Parathyroid adenoma (tissue), 2 donors: ENCODE data around the gene SPRED1.

Experiments used
- H2AFZ ChIP-seq: fragments of 300-600 bp; sonication (generic); one replicate; pipeline ENCODE4 v1.7.0; 2017; ENCODE audit warnings: antibody characterized with exemption, mild to moderate bottlenecking
- H3K27ac ChIP-seq: fragments of 300-600 bp; sonication (generic); one replicate; pipeline ENCODE4 v1.7.0; 2017
- H3K27me3 ChIP-seq: fragments of 300-600 bp; sonication (generic); one replicate; pipeline ENCODE4 v1.7.0; 2017; ENCODE audit warnings: low read length; ENCODE audit not compliant: control insufficient read depth, insufficient read depth
- H3K36me3 ChIP-seq: fragments of 300-600 bp; sonication (generic); one replicate; pipeline ENCODE4 v1.7.0; 2017; ENCODE audit warnings: low read length; ENCODE audit not compliant: control insufficient read depth, insufficient read depth
- H3K4me1 ChIP-seq: fragments of 300-600 bp; sonication (generic); one replicate; pipeline ENCODE4 v1.7.0; 2017; ENCODE audit warnings: control low read depth
- H3K4me2 ChIP-seq: fragments of 300-600 bp; sonication (generic); one replicate; pipeline ENCODE4 v1.7.0; 2017; ENCODE audit warnings: low read length
- H3K4me3 ChIP-seq: fragments of 300-600 bp; sonication (generic); one replicate; pipeline ENCODE4 v1.7.0; 2017; ENCODE audit warnings: low read depth, low read length
- H3K79me2 ChIP-seq: fragments of 300-600 bp; sonication (generic); one replicate; pipeline ENCODE4 v1.7.0; 2017; ENCODE audit warnings: control low read depth
- H3K9ac ChIP-seq: fragments of 300-600 bp; sonication (generic); one replicate; pipeline ENCODE4 v1.7.0; 2017; ENCODE audit warnings: mild to moderate bottlenecking
- H3K9me3 ChIP-seq: fragments of 300-600 bp; sonication (generic); one replicate; pipeline ENCODE4 v1.7.0; 2017; ENCODE audit warnings: low read length; ENCODE audit not compliant: control insufficient read depth
- CTCF ChIP-seq: fragments of 300-600 bp; sonication (generic); IDR thresholded peaks from one replicate; pipeline ENCODE4 v1.7.0; 2017; ENCODE audit warnings: antibody characterized with exemption, mild to moderate bottlenecking
- donor health status: primary hyperparathyroidism.

SPRED1 gene

GRCh38 chr15:38308797-38309196 is 56.2 kb downstream of the SPRED1 start:
- H3K27ac ChIP-seq: no peak overlapping the region
- no peak overlapping the region for H2AFZ ChIP-seq
- H3K4me1 ChIP-seq: no peaks in the 10 kb centered on the region
- no peaks in the 10 kb centered on the region for H3K9me3 ChIP-seq
- no peak overlapping the region for H3K4me2 ChIP-seq
- no peaks in the 10 kb centered on the region for H3K36me3 ChIP-seq
- H3K79me2 ChIP-seq: peaks cover 2% of the 10 kb centered on the region
- H3K4me3 ChIP-seq: no peak overlapping the region
- no peaks in the 10 kb centered on the region for H3K27me3 ChIP-seq
- no peak for TF ChIP-seq CTCF
- no peak overlapping the region for H3K9ac ChIP-seq

GRCh38 chr15:38312190-38312589 is 59.6 kb downstream of the SPRED1 start:
- Histone ChIP-seq H3K27me3 (no peaks in the 10 kb centered on the region), H3K9ac (no peak overlapping the region), H3K27ac (no peak overlapping the region), H3K79me2 (peaks cover 2% of the 10 kb centered on the region), H3K36me3 (no peaks in the 10 kb centered on the region), H2AFZ (no peak overlapping the region), H3K9me3 (no peaks in the 10 kb centered on the region), H3K4me2 (no peak overlapping the region), H3K4me3 (no peak overlapping the region), H3K4me1 (no peaks in the 10 kb centered on the region)
- no peak for TF ChIP-seq CTCF

GRCh38 chr15:38316311-38316710 is 63.7 kb downstream of the SPRED1 start:
- TF ChIP-seq CTCF: no peak
- no peaks in the 10 kb centered on the region for H3K9me3 ChIP-seq
- H3K9ac ChIP-seq: no peak overlapping the region

GRCh38 chr15:38320181-38320580 is 67.5 kb downstream of the SPRED1 start:
- Histone ChIP-seq H3K36me3 (no peaks in the 10 kb centered on the region), H3K9me3 (no peaks in the 10 kb centered on the region), H3K79me2 (no peaks in the 10 kb centered on the region), H3K9ac (no peak overlapping the region), H3K27ac (no peak overlapping the region), H3K4me3 (no peak overlapping the region), H2AFZ (no peak overlapping the region), H3K4me2 (no peak overlapping the region), H3K4me1 (no peaks in the 10 kb centered on the region), H3K27me3 (no peaks in the 10 kb centered on the region)
- no peak for TF ChIP-seq CTCF

More at GRCh38 chr15:38316311-38316710, 63.7 kb downstream of the SPRED1 start:
- H3K27ac ChIP-seq: no peak overlapping the region
- no peak overlapping the region for H2AFZ ChIP-seq
- H3K4me1 ChIP-seq: no peaks in the 10 kb centered on the region
- H3K36me3 ChIP-seq: no peaks in the 10 kb centered on the region
- no peaks in the 10 kb centered on the region for H3K79me2 ChIP-seq
- no peaks in the 10 kb centered on the region for H3K27me3 ChIP-seq
- H3K4me3 ChIP-seq: no peak overlapping the region
- no peak overlapping the region for H3K4me2 ChIP-seq

GRCh38 chr15:38320866-38321265 is 68.2 kb downstream of the SPRED1 start:
- Histone ChIP-seq H3K4me1 (no peaks in the 10 kb centered on the region), H3K4me3 (no peak overlapping the region), H2AFZ (no peak overlapping the region), H3K9ac (no peak overlapping the region), H3K27me3 (no peaks in the 10 kb centered on the region), H3K27ac (no peak overlapping the region), H3K4me2 (no peak overlapping the region), H3K79me2 (no peaks in the 10 kb centered on the region), H3K9me3 (no peaks in the 10 kb centered on the region), H3K36me3 (no peaks in the 10 kb centered on the region)
- TF ChIP-seq CTCF: no peak
